ENCODE results near the gene SCFD1.
"Not testable (repeated sequence)": the region's sequence is repeated elsewhere in the genome, so short reads cannot be mapped to it uniquely, and the experiment has no call there.

SCFD1 gene

GRCh38 chr14:30625533-30625932 is 3.4 kb downstream of the SCFD1 start:
- no peak for DNase-seq (ENCODE audit: low spot score)
- in situ Hi-C loops (cut with MboI; ENCODE audit: low sequenced_read_pairs, unreplicated experiment): no loop called here

GRCh38 chr14:30629432-30629831 is 7.3 kb downstream of the SCFD1 start:
- in situ Hi-C loops (cut with MboI; ENCODE audit: low sequenced_read_pairs, unreplicated experiment): not testable (repeated sequence)

More at GRCh38 chr14:30625533-30625932, 3.4 kb downstream of the SCFD1 start:
- no peak for TF ChIP-seq CTCF (IDR thresholded peaks at IDR 0.05; ENCODE audit: borderline replicate concordance, control extremely low read depth, extremely low read depth, insufficient read depth, missing control alignments)

GRCh38 chr14:30630248-30630647 is 8.1 kb downstream of the SCFD1 start:
- no peak for DNase-seq (ENCODE audit: low spot score)

More at GRCh38 chr14:30629432-30629831, 7.3 kb downstream of the SCFD1 start:
- not testable (repeated sequence) for DNase-seq (ENCODE audit: low spot score)

GRCh38 chr14:30632730-30633129 is 10.6 kb downstream of the SCFD1 start:
- no peak for TF ChIP-seq CTCF (IDR thresholded peaks at IDR 0.05; ENCODE audit: borderline replicate concordance, control extremely low read depth, extremely low read depth, insufficient read depth, missing control alignments)
- DNase-seq (ENCODE audit: low spot score): no peak
- in situ Hi-C loops (cut with MboI; ENCODE audit: low sequenced_read_pairs, unreplicated experiment): no loop called here

More at GRCh38 chr14:30630248-30630647, 8.1 kb downstream of the SCFD1 start:
- in situ Hi-C loops (cut with MboI; ENCODE audit: low sequenced_read_pairs, unreplicated experiment): no loop called here
- TF ChIP-seq CTCF (IDR thresholded peaks at IDR 0.05; ENCODE audit: borderline replicate concordance, control extremely low read depth, extremely low read depth, insufficient read depth, missing control alignments): no peak

- DNase-seq (ENCODE audit: low spot score): no peak
- TF ChIP-seq CTCF (IDR thresholded peaks at IDR 0.05; ENCODE audit: borderline replicate concordance, control extremely low read depth, extremely low read depth, insufficient read depth, missing control alignments): no peak
- in situ Hi-C loops (cut with MboI; ENCODE audit: low sequenced_read_pairs, unreplicated experiment): no loop called here
Observed at GRCh38 chr14:30638926-30639325, 16.8 kb downstream of the SCFD1 start.

GRCh38 chr14:30641207-30641606 is 19.1 kb downstream of the SCFD1 start:
- TF ChIP-seq CTCF (IDR thresholded peaks at IDR 0.05; ENCODE audit: borderline replicate concordance, control extremely low read depth, extremely low read depth, insufficient read depth, missing control alignments): no peak
- in situ Hi-C loops (cut with MboI; ENCODE audit: low sequenced_read_pairs, unreplicated experiment): no loop called here
- no peak for DNase-seq (ENCODE audit: low spot score)

GRCh38 chr14:30644462-30644861 is 22.3 kb downstream of the SCFD1 start:
- in situ Hi-C loops (cut with MboI; ENCODE audit: low sequenced_read_pairs, unreplicated experiment); DNase-seq (ENCODE audit: low spot score): not testable (repeated sequence)

GRCh38 chr14:30645600-30645999 is 23.5 kb downstream of the SCFD1 start:
- DNase-seq (ENCODE audit: low spot score): no peak
- in situ Hi-C loops (cut with MboI; ENCODE audit: low sequenced_read_pairs, unreplicated experiment): no loop called here
- no peak for TF ChIP-seq CTCF (IDR thresholded peaks at IDR 0.05; ENCODE audit: borderline replicate concordance, control extremely low read depth, extremely low read depth, insufficient read depth, missing control alignments)
